Coronary artery (tissue), 2 donors: Measurements from ENCODE around the gene BABAM2.
A peak's percentile ranks its signal among the peaks of the same experiment; 100 is the strongest.

Experiments
- DNase-seq: peaks from one replicate; pipeline ENCODE4 v3.0.0-alpha.2; 2017; ENCODE audit warnings: low spot score
- H3K27ac ChIP-seq, 2 donors: fragments of 200-600 bp; sonication (generic); one replicate each; pipeline ENCODE4 v1.5.1; 2016 to 2019
- H3K4me3 ChIP-seq: fragments of 200-600 bp; sonication (generic); 2 replicates; pipeline ENCODE4 v1.5.1; 2016; ENCODE audit warnings: mild to moderate bottlenecking, moderate library complexity
- TF ChIP-seq, protein P1 (sequence below): fragments of 200-600 bp; sonication (generic); IDR thresholded peaks from one replicate; pipeline ENCODE4 v1.5.1; 2019; ENCODE audit warnings: antibody characterized with exemption

The BABAM2 gene

DNA sequence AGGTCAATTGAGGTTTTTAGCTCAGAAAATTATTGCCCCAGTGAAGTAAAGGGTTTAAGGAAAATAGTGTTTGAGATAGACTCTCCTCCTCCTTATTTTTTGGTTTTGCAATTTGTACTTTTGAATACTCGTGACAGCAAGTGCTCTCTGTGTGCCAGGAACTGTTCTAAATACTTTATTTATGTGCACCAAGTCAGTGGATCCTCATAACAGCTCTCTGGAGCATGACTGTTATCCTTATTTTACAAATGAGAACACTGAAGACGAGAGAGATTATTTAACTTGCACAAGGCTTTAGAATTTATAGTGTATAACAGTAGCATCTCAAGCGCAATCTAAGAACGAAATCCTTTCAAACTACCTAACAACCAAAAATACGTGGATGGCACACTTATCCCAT, 24.7 kb downstream of the BABAM2 start:
- peak overlapping the region; percentile 12 to 33 for H3K27ac ChIP-seq
- TF ChIP-seq, protein P1, sequence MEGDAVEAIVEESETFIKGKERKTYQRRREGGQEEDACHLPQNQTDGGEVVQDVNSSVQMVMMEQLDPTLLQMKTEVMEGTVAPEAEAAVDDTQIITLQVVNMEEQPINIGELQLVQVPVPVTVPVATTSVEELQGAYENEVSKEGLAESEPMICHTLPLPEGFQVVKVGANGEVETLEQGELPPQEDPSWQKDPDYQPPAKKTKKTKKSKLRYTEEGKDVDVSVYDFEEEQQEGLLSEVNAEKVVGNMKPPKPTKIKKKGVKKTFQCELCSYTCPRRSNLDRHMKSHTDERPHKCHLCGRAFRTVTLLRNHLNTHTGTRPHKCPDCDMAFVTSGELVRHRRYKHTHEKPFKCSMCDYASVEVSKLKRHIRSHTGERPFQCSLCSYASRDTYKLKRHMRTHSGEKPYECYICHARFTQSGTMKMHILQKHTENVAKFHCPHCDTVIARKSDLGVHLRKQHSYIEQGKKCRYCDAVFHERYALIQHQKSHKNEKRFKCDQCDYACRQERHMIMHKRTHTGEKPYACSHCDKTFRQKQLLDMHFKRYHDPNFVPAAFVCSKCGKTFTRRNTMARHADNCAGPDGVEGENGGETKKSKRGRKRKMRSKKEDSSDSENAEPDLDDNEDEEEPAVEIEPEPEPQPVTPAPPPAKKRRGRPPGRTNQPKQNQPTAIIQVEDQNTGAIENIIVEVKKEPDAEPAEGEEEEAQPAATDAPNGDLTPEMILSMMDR = no peak
- no peak for DNase-seq

DNA sequence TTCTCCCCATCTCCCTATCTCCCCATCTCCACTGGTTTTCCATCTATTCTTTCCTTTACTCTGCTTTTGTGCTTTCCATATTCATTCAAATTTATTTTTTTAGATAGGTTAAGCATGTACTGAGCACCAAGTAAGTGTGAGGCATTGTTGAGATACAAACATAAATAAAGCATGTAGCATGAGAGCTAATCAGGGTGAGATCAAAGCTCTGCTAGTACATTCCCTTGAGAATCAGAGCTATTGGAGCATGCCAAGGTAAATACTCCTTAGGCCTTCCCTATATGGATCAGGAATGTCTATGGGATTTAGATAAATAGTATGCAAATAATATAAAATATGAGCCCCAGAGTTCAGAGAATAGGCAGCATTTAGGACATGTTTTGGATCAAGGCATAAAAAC, 25.3 kb downstream of the BABAM2 start:
- peak overlapping the region in 1 of 2 donors; percentile 12 for H3K27ac ChIP-seq
- DNase-seq = no peak
- TF ChIP-seq, protein P1 = no peak

More for the DNA sequence above, 24.7 kb downstream of the BABAM2 start:
- no peak overlapping the region for H3K4me3 ChIP-seq

DNA sequence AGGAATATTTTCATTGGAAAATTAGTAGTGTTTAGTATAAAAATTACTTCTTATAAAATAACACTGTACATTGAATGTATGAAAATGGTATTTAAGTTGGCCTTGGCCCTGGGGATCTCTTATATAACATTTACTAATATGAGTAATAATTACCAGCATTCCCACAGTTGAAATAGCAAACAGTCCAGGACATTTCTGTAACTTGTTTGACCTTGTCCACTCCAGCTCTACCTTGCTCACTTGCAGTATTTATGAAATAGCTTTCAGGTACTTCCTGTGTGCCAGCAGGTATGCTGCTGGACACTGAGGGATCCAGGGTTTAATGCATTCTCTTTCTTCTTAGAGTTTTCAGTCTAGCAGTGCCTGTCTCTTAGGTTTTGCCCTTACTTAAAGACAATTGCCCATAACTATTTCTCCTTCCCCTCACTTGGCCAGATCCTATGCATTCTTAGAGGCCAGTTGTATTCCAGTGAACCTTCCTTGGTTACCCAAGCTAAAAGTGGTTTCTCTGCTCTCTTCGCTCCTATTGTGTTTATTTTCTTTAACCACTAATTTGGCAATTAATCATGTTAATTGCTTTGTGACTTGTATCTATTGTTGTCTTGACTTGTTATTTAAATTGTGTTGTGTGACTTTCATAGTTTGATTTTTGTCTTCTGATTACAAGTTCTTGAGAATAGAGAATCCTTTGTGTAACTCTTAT, 25.9 kb downstream of the BABAM2 start:
- DNase-seq = no peak
- no peak overlapping the region for H3K27ac ChIP-seq
- TF ChIP-seq, protein P1 = no peak
- H3K4me3 ChIP-seq = no peak overlapping the region

More for the DNA sequence above, 25.3 kb downstream of the BABAM2 start:
- no peak overlapping the region for H3K4me3 ChIP-seq

DNA sequence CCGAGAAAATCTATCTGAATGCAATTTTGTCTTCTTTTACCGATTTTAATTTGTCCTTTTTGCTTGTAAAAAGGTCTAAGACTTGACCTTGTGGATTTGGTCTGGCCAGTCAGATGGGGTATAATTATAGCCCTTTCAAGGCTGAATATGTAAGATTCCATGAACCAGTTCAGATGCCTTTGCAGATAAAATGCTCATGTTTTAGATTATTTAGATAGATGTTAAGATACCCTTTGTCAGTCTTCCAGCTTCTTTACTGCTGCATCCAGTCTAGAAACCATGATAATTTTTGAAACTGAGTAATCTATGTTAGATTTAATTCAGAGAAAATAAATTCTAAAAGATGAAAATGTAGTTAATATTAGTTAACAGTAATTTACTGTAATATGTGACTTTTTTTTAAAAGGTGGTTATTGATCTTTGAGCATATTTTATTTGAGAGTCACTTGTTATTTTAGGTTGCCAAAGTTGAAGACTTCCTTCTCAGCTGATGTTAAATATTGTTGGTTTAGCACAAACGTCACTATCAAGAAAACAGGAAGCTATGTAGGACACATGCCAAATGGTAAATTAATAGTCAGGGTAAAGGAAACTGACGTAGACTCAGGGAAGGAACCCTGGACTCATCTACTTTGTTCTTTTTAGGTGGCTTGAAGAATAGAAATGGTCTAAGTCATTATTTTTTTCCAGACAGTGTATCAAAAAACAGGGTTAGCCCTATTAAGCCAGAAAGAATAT, 29.8 kb downstream of the BABAM2 start:
- Histone ChIP-seq H3K27ac (peak overlapping the region; percentile 36 to 58), H3K4me3 (no peak overlapping the region)
- TF ChIP-seq, protein P1 = no peak
- no peak for DNase-seq

DNA sequence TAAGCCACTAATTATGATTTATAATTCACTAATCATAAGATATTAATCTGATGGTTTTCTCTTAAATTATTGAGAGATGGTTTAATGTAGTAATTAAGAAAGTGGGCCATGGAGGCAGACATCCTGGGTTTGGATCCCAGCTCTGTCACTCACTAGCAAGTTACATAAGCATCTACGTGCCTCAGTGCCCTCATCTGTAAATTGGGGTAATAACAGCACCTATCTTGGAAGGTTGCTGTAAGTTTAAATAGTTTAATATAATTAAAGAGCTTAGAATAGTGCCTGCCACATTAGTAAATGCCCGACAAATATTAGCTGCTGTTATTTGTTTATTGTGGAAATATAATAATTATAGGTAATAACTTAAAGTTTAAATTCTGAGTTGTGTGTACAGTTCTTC, 30.9 kb downstream of the BABAM2 start:
- DNase-seq = no peak
- H3K4me3 ChIP-seq = no peak overlapping the region
- no peak overlapping the region for H3K27ac ChIP-seq

DNA sequence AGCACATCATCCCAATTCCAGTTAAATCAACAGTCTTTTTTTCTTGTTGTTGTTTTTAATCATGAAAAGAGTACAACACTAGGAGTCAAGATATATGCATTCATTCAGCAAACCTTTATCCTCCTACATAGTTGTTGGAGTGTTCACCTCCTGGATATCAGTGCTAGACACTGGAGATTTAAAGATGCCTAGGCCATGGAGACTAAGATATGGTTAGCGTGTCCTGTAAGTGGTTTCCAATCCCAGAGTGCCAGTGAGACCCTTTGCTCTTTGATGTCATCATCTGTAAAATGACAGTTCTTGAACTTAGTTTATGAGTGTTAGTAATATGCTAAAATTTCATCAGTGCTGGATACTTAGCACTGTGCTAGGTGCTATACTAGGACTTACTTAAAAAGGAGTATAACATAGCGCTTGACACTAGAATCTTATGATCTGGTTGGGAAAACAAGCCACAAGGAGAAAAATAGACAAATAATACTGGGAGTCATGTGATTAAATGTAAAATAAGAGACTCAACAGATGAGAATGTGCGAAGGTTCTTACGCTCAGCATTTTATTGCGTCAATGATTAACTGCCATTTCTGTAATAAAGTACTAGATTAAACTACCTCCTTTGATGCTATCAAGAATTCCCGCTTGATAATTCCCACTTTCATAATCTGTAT, 31.5 kb downstream of the BABAM2 start:
- DNase-seq = no peak
- H3K4me3 ChIP-seq = no peak overlapping the region
- TF ChIP-seq, protein P1 = no peak
- H3K27ac ChIP-seq = no peak overlapping the region

More for the DNA sequence above, 30.9 kb downstream of the BABAM2 start:
- TF ChIP-seq, protein P1 = no peak
